Heart right ventricle (tissue), 16 donors: Measurements from ENCODE around the gene CYYR1. TPM values are rescaled to one million over a fixed set of nuclear protein-coding genes. Genes with fewer than 3 reads are reported as not detected.
A peak's percentile ranks its signal among the peaks of the same experiment; 100 is the strongest.

Experiments used
- ATAC-seq, 8 donors: fragments of 200-7000 bp; cut with Tn5 transposase; one replicate each; pipeline ENCODE4 v1.9.1; 2020; ENCODE audit warnings: mild to moderate bottlenecking in 8 of 8, moderate library complexity in 8 of 8, moderate number of reproducible peaks in 1 of 8
- DNase-seq, 2 donors: peaks; one replicate each; pipeline ENCODE4 v3.0.0-alpha.2; 2020
- H3K27ac ChIP-seq, 10 donors: fragments of 200-600 bp; sonication (generic) in 2 of 10; one replicate each; pipeline versions ENCODE4 v1.5.0 to v1.8.0; 2020 to 2022; ENCODE audit warnings: mild to moderate bottlenecking in 3 of 10
- H3K27me3 ChIP-seq, 7 donors: fragments of 200-600 bp; one replicate each; pipeline ENCODE4 v1.8.0; 2021 to 2022; ENCODE audit warnings: mild to moderate bottlenecking in 2 of 7
- H3K36me3 ChIP-seq, 9 donors: fragments of 200-600 bp; sonication (generic) in 1 of 9; one replicate each; pipeline versions ENCODE4 v1.5.0 to v1.8.0; 2020 to 2022; ENCODE audit warnings: mild to moderate bottlenecking in 2 of 9
- H3K4me1 ChIP-seq, 9 donors: fragments of 200-600 bp; sonication (generic) in 1 of 9; one replicate each; pipeline versions ENCODE4 v1.5.0 to v1.8.0; 2020 to 2022; ENCODE audit warnings: mild to moderate bottlenecking in 4 of 9
- H3K4me3 ChIP-seq, 10 donors: fragments of 200-600 bp; sonication (generic) in 2 of 10; one replicate each; pipeline versions ENCODE4 v1.5.0 to v1.8.0; 2020 to 2022; ENCODE audit warnings: mild to moderate bottlenecking in 7 of 10, moderate library complexity in 2 of 10
- H3K9me3 ChIP-seq, 11 donors: fragments of 200-600 bp in 10 of 11; sonication (generic) in 2 of 11; one replicate each; pipeline versions ENCODE4 v1.5.0 to v1.8.0; 2013 to 2022; ENCODE audit warnings: mild to moderate bottlenecking in 2 of 11, control low read depth in 1 of 11, moderate library complexity in 1 of 11
- CTCF ChIP-seq, 9 donors: fragments of 200-600 bp; sonication (generic) in 2 of 9; IDR thresholded peaks; one replicate each; pipeline versions ENCODE4 v1.5.0 to v1.8.0; 2021 to 2022; ENCODE audit warnings: antibody characterized with exemption in 9 of 9, mild to moderate bottlenecking in 5 of 9, moderate library complexity in 1 of 9
- WGBS, 2 donors: extraction: QIAGEN DNeasy Blood & Tissue Kit; methylation state at CpG; one replicate each; pipeline ENCODE4 v1.1.7; 2013; ENCODE audit warnings: inconsistent platforms in 1 of 2; 5-methylcytosine and 5-hydroxymethylcytosine counted together
- intact Hi-C, 10 donors: fragments of 100-400 bp; cut with DNase I; formaldehyde crosslinking; loops; one replicate each; pipeline versions ENCODE4 v1.11.1 to v1.14.2; 2022
- polyA plus RNA-seq, 2 donors: library from polyadenylated mRNA; stranded (reverse); fragments of 200-250 nt; gene quantifications; one replicate each; pipeline ENCODE4 v1.2.3, GENCODE V29; 2013
- total RNA-seq, 10 donors: library from RNA; stranded (reverse); fragmentation: NEBNext Ultra II Directional in 3 of 10; extraction: Animal tissue kit (Norgen Biotek cat#: 25700) in 3 of 10; gene quantifications; one replicate each; pipeline versions ENCODE4 v1.2.1 to v1.2.4, GENCODE V29; 2021 to 2023
- donor health status: Arrhythmogenic right ventricular cardiomyopathy.
- donor health status: ischemic (EF 13 %, LVEDD 7.1; RV severe dilation, severe dysfunction).
- donor health status: healthy with polysubstance abuse.
- donor health status: DM: no; HTN: yes; CAD: no.
- donor health status: DM: no; HTN: no; CAD: no.
- donor health status: ischemic (EF 25% LVEDD 6.9; RV normal size, moderate dysfunction).
- donor health status: ischemic (EF 25% LVEDD 5.7; RV mildly dilated, moderate dysfunction).
- donor health status: healthy.
- donor health status: DM: yes; HTN: yes; CAD: no.
- donor health status: Ischemic cardiomyopathy.
- donor health status: ischemic (EF 35%, LVEDD 5.7; RV mildly dilated, moderate dysfunction).
- donor health status: nonischemic (EF 11% LVEDD 7.7; RV severe dilation, severe dysfunction).
- donor health status: DM: yes; HTN: yes; CAD: no.
- donor health status: PGD.
- donor health status: ischemic (EF 29% LVEDD 5.4; RV normal size, mild dysfunction).
- donor health status: nonischemic (EF 23%, LVEDD 6.1; RV moderate dilation, normal function).

The CYYR1 gene
- total and polyA plus RNA-seq, 12 donors: 10.8 to 38.2 (median 15.8) TPM

GRCh38 chr21:26588446-26588845 is 15.4 kb upstream of the CYYR1 start:
- DNase-seq (no peak), ATAC-seq (no peak)
- H3K9me3 ChIP-seq: no peaks in the 10 kb centered on the region
- H3K36me3 ChIP-seq: no peaks in the 10 kb centered on the region
- 76 to 78% methylated on average over 7 of the region's 7 CpGs for WGBS, 2 donors
- peak overlapping the region in 6 of 10 donors; percentile 16 to 33 (median 23) for H3K4me3 ChIP-seq
- H3K27ac ChIP-seq: peak overlapping the region in 2 of 10 donors; percentile 17 to 46
- no peaks in the 10 kb centered on the region for H3K27me3 ChIP-seq
- intact Hi-C loops: no loop called here
- TF ChIP-seq CTCF (IDR thresholded peaks at IDR 0.05): no peak
- peaks cover 0 to 13% (median 0%) of the 10 kb centered on the region in 9 donors for H3K4me1 ChIP-seq

GRCh38 chr21:26587736-26588201 is 14.7 kb upstream of the CYYR1 start:
- peak in 3 of 8 donors; percentile 38 to 62 (median 41) for ATAC-seq
- no peaks in the 10 kb centered on the region for H3K36me3 ChIP-seq
- H3K4me1 ChIP-seq: peaks cover 0 to 13% (median 0%) of the 10 kb centered on the region in 9 donors
- peak overlapping the region in 3 of 10 donors; percentile 9 to 46 (median 17) for H3K27ac ChIP-seq
- TF ChIP-seq CTCF (IDR thresholded peaks at IDR 0.05): no peak
- 53 to 70% methylated on average over 9 of the region's 9 CpGs for WGBS, 2 donors
- H3K9me3 ChIP-seq: no peaks in the 10 kb centered on the region
- peak overlapping the region in 6 of 10 donors; percentile 16 to 33 (median 23) for H3K4me3 ChIP-seq
- DNase-seq: no peak
- H3K27me3 ChIP-seq: no peaks in the 10 kb centered on the region
- intact Hi-C loops: no loop called here

DNA sequence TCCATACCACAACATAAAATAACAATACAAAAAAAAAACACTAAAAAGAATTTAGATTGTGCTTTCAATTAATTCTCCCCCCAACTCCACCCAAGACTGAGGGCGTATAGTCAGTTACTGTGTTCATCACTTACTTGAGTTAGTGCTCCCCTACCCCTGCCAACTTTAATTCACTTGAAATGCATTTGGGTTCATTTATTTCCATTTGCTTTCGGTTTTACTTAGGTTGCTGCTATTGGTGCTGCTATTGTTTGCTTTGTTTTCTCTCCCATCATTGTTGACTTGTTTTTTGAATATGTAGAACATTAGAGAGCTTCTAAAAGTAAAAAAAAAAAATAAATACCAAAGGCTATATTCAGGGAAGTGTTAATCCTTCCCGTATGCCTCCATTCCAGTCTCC is 10.7 kb upstream of the CYYR1 start:
- Histone ChIP-seq H3K4me1 (peaks cover 0 to 13% (median 0%) of the 10 kb centered on the region in 9 donors), H3K36me3 (no peaks in the 10 kb centered on the region), H3K9me3 (peaks cover 0 to 32% (median 8%) of the 10 kb centered on the region in 11 donors), H3K27ac (peak overlapping the region in 1 of 10 donors; percentile 41), H3K27me3 (no peaks in the 10 kb centered on the region), H3K4me3 (peak overlapping the region in 6 of 10 donors; percentile 7 to 42 (median 22))
- DNase-seq: no peak
- 75 to 80% methylated on average over 3 of the region's 3 CpGs for WGBS, 2 donors
- intact Hi-C loops: no loop called here
- no peak for TF ChIP-seq CTCF (IDR thresholded peaks at IDR 0.05)
- ATAC-seq: no peak

DNA sequence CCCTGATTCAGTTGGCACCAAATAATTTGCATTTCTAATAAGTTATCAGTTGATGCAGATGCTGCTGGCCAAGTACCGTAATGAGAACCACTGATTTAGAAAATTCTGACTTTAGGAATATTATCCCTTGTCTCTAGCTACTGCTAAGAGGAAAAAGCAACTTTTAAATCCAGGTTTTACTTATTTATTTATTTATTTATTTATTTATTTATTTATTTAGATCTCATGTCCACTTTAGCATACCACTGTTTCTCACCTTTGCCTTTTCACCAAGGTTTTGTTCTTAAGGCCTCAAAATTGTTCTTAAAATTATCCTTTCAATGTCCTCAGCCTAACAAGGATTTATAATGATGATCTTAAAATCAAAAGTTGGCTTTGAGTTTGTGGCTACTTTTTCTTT is 8.7 kb upstream of the CYYR1 start:
- no peak for TF ChIP-seq CTCF (IDR thresholded peaks at IDR 0.05)
- intact Hi-C loops: no loop called here
- no peaks in the 10 kb centered on the region for H3K4me1 ChIP-seq

More for the DNA sequence above, 8.7 kb upstream of the CYYR1 start:
- Histone ChIP-seq H3K27ac (no peak overlapping the region), H3K9me3 (peaks cover 0 to 32% (median 8%) of the 10 kb centered on the region in 11 donors), H3K27me3 (no peaks in the 10 kb centered on the region), H3K36me3 (no peaks in the 10 kb centered on the region), H3K4me3 (no peak overlapping the region)
- WGBS, 2 donors: 96 to 100% methylated on average over 1 of the region's 1 CpG
- DNase-seq: no peak
- no peak for ATAC-seq
